Renal pelvis (tissue), 4 donors: ENCODE data around the gene QSOX2. TPM values are rescaled to one million over a fixed set of nuclear protein-coding genes. Genes with fewer than 3 reads are reported as not detected.

Experiments
- DNase-seq: peaks from one replicate; pipeline ENCODE4 v3.0.0-alpha.2; 2013
- polyA plus RNA-seq, 3 donors: library from polyadenylated mRNA; unstranded; fragments of 120-200 nt; gene quantifications; one replicate each; pipeline ENCODE4 v1.2.1, GENCODE V29; 2013; ENCODE audit not compliant: insufficient read length in 3 of 3

Gene QSOX2
- polyA plus RNA-seq, 3 donors: 17.4 to 19.2 (median 18.8) TPM

DNA sequence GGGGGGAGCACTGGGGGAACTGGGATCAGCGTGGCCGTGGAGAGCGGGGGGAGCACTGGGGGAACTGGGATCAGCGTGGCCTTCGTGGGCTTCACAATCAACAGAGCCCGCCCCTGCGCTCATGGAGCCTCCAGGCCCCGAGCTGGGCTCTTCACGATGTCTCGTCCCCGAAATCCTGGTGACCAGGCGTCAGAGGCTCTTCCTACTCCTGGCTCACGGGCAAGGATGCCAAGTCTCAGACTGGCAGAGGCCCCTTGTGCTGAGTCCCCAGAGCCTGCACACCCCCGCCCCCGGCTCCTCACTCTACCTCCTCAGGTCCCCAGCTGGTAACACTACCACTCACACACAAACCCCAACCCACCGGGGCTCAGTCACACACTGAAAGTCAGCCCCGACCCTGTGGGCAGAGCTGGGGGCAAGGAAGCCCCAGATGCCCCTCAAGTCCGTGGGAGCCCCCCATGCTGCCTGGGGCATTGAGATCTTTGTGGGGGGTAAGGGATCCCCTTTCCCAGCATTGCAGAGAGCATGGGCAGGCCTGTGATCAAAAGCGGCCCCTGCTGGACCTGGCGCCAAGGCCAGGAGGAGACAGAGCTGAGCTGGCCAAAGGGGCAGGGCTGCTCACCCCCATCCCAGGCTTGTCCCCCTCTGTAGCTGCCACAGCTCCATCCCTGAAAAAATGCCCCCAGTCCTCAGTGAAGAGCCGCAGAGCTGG, 67.4 kb downstream of the QSOX2 start:
- DNase-seq: no peak

DNA sequence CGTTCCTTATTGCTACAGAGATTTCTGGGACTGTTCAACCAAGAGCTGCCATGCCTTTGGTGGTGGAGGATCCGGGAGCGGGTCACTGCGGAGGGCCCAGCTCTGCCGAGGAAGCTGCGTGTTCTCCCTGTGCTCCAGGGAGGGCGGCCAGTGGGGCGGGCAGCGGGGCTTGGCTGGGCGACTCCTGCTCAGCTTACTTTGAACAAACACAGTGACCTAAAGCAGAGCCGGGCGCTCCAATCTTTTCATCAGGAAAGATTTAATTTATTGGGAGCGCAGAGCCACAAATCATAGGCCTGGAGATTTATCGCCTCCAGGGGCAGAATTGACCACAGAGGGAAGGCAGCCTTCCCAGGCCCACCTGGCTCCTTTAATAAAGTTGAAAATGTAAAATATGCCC, 68.4 kb downstream of the QSOX2 start:
- peak; percentile 46 for DNase-seq

GRCh38 chr9:136175616-136176197, 69.9 kb downstream of the QSOX2 start:
- peak; percentile 66 for DNase-seq

DNA sequence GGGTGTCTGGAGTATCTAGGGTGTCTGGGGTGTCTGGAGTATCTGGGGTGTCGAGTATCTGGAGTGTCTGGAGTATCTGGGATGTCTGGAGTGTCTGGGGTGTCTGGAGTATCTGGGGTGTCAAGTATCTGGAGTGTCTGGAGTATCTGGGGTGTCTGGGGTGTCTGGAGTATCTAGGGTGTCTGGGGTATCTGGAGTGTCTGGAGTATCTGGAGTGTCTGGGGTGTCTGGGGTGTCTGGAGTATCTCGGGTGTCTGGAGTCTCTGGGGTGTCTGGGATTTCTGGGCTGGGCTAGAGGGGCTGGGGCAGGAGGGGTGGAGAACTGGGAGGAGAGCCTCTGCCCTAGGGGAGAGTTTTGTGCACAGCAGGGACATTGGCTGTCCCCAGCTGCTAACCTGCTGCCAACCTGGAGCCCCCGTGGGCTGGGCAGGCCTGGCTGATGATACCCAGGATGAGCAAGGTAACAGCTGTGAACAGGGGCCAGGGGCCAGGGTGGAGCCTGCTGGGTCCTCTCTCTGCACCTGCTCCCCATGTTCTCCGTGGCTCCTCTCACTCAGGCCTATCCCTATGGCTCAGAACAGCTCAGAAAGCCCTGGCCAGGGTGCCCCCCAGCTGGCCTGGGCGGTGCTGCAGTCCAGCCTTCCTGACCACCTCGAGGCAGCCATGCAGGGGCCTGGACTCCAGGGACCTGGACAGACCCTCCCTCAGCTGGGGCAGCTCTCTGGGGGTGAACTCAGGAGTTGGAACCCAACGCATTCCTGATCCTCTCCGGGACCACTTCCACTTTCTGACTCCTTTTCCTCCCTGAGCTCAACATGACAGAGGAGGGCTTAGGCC, 70.6 kb downstream of the QSOX2 start:
- no peak for DNase-seq

DNA sequence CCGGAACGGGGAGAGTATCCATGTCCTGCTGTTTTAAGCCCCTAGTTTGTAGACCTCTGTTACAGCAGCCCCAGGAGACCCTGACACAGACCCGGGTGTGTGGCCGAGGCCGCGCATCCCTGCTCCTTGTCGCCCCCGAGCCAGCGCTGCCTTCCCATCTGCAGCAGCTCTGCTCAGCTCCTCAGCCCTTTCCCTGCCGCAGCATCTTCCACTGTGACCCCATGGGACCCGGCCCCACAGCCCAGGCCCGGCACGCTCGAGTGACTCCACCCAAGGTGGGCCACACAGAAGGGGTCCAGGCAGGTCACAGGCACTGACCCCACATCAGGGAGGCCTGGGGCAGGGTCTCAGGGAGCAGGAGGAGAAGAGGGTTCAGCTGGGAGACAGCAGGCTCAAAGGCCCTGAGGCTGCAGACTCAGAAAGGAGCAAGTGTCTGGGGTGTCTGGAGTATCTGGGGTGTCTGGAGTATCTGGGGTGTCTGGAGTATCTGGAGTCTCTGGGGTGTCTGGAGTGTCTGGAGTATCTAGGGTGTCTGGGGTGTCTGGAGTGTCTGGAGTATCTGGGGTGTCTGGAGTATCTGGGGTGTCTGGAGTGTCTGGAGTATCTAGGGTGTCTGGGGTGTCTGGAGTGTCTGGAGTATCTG, 71.8 kb downstream of the QSOX2 start:
- DNase-seq: no peak

DNA sequence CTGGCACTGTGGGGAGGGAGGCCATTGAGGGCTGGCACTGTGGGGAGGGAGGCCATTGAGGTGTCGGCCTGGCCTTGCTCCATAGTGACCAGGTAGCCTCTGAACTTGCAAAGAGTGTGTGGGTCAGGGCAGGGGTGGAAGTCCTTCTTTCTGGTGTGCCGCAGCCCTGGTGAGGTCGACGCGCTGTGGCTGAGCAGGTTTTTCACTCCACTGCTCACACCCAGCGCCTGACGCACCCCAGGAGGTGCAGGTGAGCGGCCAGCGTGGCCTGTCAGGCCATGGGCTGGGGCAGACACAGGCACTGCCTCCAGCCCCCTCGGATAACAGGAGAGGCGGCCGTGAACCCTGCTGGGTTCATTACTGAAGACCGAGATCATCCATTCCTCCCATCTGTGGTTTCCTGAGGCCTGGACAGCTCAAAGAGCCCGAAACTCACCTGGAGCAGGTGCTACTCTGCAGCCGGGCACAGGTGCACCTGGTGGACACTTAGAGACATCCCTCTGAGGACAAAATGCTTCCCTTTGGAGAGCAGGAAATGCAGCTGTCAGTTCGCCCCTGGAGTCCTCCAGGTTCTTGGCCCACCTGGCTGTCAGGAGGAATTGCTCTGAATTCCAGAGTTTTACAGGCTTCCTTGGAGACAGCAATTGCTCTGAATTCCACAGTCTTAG, 73.1 kb downstream of the QSOX2 start:
- no peak for DNase-seq

DNA sequence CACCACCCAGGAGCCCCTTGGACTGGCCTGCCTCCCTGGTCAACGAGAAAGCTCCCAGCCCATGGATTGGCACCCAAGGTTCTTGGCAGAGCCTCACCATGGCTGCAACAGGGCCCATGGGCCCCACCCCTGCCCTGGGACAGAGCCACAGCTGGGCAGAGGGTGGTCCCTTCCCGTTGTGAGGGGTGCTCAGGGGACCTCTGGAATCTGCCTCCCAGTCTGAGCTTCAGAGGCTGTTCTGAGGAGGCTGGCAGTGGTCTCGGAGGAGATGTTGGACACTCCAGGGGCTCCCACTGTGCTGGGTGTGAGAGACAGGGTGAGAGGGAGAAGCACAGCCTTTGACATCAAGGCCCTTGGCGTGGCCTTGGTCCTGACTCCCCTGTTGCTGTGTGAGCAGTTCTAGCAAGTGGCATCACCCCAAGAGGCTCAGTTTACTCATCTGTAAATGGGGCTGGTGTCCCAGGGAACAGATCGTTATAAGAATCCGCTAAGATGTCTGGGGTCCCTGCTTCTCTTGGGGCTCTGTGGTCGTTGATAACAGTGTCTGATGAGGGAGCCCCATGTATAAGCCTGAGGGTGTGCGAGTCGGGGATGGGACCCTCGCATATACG, 73.7 kb downstream of the QSOX2 start:
- no peak for DNase-seq

DNA sequence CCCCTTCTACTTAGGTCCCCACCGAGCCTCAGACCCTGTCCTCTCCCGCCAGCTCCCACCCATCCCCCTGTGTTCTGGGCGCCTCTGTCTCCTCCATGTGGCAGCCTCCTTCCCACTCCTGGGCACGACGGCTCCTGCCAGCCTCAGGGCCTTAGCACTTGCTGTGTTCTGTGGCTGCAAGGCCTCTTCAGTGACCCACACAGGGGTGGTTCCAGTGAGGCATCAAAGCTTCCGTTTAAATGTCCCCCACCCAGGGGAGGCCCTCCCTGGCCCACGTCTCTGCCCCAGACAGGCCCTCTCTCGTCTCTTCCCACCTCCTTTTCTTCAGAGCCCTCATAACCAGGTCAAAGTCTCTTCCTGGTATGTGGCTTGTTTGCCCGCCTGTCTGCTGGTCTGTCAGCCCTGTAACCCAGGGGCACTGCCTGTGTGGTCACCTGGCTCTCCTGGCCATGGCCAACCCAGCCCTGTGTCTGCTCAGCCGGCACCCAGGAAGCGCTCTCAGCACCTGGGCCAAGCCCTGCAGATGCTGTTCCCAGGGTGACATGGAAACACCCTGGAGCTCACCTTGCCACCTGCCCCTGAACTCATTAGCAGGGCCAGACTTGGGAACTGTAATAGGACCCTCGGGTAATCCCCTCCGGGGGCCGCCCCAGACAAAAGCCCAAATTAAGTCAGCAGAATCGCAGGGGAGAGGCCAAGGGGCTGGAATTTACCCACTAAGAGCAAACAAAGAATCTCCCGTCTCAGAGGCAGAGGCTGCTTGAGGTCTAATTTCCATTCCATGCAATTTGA, 74.4 kb downstream of the QSOX2 start:
- peak; percentile 65 for DNase-seq

DNA sequence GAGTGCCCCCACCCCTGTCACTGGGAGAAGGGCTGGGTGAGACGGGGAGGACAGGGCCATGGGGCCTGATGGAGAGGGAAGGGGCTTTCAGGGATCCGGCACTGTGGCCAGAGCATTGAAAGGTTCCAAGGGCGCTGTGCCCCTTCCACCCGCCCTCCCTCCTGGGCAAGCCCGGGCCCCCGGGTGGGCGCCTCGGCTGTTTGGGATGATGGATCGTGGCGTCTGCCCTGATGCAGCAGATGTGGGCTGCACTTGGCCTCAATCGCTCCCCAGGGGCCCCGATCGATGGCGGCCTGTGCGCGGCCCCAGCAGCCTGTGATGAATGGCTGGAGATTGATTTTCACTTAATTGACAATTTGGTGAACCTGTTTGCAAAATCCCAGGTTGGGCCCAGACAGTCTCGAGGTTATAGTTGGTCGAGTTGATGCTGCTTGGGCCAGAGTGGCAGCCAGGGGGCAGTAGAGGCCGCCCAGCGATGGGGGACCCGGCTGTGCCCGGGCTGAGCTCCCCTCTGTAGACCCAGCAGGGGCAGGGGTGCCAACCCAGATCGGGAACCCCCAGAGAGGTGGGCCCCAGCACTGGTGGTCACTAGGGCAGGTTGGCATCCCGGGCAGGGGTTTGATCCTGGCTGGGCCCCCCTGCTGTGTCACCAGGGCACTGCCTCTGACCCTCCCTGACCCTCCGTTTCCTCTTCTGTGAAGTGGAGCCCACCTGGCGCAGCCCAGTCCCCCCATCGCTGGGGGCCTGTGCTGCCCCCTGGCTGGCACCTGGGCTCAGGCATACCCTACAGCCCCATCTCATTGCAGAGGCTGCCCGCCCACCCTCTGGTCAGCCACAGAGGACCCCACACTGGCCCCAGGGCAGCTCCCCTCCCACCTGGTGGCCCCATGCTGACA, 75.4 kb downstream of the QSOX2 start:
- DNase-seq: no peak

DNA sequence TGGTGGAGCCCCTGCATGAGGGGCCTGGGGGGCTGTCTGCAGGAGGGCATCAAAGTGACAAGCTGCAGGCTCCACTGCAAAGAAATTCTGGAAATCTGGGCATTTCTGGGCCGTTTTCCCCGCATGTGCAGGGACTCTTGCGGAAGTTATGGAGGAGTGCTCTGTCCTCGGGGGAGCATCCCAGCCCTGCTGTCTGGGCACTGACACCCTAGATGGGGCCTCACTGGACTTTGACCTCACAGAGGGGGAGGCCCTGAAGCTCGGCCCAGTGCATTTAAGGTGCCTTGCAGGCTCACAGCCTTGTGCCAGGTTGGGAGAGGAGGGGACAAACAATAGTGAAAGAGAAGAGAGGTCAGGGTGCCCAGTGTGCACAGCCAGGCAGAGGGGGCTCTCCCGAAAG, 76.1 kb downstream of the QSOX2 start:
- DNase-seq: no peak

GRCh38 chr9:136163248-136163850, 82.3 kb downstream of the QSOX2 start:
- DNase-seq: no peak

DNA sequence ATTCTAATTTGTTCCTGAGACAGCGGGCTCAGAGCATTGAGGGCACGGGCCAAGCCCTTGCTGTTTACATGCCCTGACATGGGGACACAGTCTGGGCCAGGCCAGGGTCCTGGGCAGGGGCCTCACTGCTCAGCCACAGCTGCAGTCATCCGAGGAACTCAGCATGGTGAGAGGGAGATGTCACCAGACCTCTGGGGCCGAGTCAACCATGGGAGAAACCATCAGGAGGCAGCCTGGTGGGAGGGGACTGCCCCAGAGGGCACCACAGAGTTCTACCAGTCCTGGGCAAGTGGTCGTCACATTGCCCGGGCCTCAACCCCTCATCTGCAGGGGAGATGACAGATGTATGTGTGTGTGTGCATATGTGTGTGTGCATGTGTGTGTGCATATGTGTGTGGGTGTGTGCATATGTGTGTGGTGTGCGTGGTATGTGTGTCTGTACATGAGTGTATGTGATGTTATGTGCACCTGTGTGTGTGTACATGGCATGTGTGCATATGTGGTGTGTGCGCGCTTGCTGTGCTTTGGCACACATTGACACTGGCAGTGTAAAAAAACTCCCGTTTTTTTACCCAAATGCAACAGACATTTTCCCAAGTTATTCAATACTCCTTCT, 84.5 kb downstream of the QSOX2 start:
- no peak for DNase-seq

- DNase-seq: no peak
Observed at GRCh38 chr9:136160381-136160841, 85.2 kb downstream of the QSOX2 start.

DNA sequence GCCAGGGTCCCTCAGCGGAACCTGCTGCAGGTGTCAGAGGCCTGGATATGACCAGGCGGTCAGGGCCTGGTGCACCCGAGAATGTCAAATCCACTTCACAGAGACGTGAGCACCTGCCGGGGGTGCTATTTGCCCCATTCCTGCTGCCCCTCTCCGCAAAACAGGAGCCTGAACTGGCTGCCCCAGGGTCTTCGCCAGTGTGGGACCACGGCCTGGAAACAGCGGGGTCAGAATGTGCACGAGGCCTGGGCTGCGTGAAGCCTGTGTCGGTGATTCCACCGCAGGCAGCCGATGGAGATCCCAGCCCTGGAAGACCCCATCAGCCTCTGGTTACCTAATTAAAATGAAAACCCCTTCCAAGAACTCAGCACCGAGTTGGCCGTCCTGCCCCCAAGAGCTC, 85.8 kb downstream of the QSOX2 start:
- DNase-seq: no peak

DNA sequence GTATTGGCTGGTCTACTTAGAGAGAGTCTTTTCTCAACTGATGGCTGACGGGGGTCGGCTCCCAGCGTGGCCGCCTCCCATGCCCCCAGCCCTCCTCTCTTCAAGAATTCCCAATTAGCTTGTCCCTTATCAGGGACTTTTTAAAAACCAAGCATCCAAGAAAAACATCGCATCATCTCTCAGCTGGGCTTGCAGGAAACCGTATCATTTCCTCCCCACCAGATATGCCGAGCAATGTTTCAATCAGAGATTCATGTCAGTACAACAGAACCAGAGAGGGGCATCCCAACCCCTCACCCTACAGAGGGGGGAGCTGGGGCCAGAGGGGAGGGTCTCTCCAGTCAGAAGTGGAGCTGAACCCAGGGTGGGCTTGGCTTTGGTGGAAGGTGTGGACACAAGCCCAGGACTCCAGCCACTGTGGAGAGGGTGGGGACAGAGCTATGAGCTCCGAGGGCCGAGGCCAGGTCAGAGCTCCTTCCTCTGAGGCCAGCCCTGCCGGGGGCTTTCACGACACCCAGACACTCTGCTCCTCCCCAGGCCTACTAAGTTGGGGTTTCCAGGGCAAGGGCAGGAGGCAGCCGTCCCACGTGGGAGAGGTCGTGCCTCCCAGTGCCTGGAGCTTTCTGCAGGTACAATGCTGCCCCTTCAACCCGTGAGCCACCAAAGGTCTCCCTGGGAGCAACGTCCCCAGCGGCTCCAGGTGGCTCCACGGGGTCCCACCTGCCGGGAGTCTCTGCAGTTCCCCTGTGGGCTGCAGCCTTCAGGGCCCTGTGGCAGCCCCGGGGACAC, 87.9 kb downstream of the QSOX2 start:
- DNase-seq: no peak
